Keratinocyte (primary cell): ENCODE data around the gene PDE6D.
"Not testable (repeated sequence)": the region's sequence is repeated elsewhere in the genome, so short reads cannot be mapped to it uniquely, and the experiment has no call there.

ENCODE experiments used
- CTCF ChIP-seq, 3 experiments: IDR thresholded peaks in 1 of 3; conservative IDR thresholded peaks in 1 of 3; optimal IDR thresholded peaks in 1 of 3; 2 replicates in 2 of 3; 3 replicates in 1 of 3; pipeline versions ENCODE3 to v1.5.1; 2011; ENCODE audit warnings: low read length in 3 of 3, mild to moderate bottlenecking in 3 of 3, moderate library complexity in 2 of 3, control low read depth in 1 of 3, inconsistent platforms in 1 of 3; ENCODE audit not compliant: insufficient read depth in 2 of 3; ENCODE audit errors: extremely low read depth in 1 of 3
- EZH2 ChIP-seq: IDR thresholded peaks from one replicate; pipeline ENCODE4 v1.6.1; 2012; ENCODE audit warnings: inconsistent platforms, mild to moderate bottlenecking, low read length, moderate library complexity

- not testable (repeated sequence) for TF ChIP-seq CTCF (optimal IDR thresholded peaks at IDR 0.05 in 1 of 3, IDR thresholded peaks at IDR 0.05 in 1 of 3, conservative IDR thresholded peaks at IDR 0.05 in 1 of 3; ENCODE audit: extremely low read depth in 1 of 3, insufficient read depth in 2 of 3, low read length in 3 of 3); EZH2
Measured at GRCh38 chr2:231713406-231713729, 67.7 kb downstream of the PDE6D start.
